Right ventricle myocardium inferior (tissue), 1 donor: ENCODE data around the gene CCDC85A. TPM values are rescaled to one million over a fixed set of nuclear protein-coding genes. Genes with fewer than 3 reads are reported as not detected.
A peak's percentile ranks its signal among the peaks of the same experiment; 100 is the strongest.
"Not testable (repeated sequence)": the region's sequence is repeated elsewhere in the genome, so short reads cannot be mapped to it uniquely, and the experiment has no call there.

Experiments
- ATAC-seq: fragments of 200-7000 bp; cut with Tn5 transposase; one replicate; pipeline ENCODE4 v1.9.1; 2020; ENCODE audit warnings: mild to moderate bottlenecking, moderate library complexity
- DNase-seq: peaks from one replicate; pipeline ENCODE4 v3.0.0; 2021; ENCODE audit errors: missing footprints
- intact Hi-C: fragments of 100-400 bp; cut with DNase I; formaldehyde crosslinking; loops from one replicate; pipeline ENCODE4 v1.11.0; 2022
- long read RNA-seq: library from polyadenylated mRNA; unstranded; transcript quantifications from one replicate; pipeline ENCODE4 v2.0.0, GENCODE V29; 2021
- total RNA-seq: library from RNA; stranded (reverse); fragmentation: NEBNext Ultra II Directional; extraction: Animal tissue kit (Norgen Biotek cat#: 25700); gene quantifications from one replicate; pipeline ENCODE4 v1.2.1, GENCODE V29; 2021
- donor health status: DM: no; HTN: yes; CAD: no; lungs with severe emphysema.

CCDC85A gene
- 5.3 TPM for total RNA-seq
- long read RNA-seq, partial matches to known transcripts, result 0 of 9 reads
- long read RNA-seq, other reads (novel, unspliced or antisense), result 9 of 9 reads

DNA sequence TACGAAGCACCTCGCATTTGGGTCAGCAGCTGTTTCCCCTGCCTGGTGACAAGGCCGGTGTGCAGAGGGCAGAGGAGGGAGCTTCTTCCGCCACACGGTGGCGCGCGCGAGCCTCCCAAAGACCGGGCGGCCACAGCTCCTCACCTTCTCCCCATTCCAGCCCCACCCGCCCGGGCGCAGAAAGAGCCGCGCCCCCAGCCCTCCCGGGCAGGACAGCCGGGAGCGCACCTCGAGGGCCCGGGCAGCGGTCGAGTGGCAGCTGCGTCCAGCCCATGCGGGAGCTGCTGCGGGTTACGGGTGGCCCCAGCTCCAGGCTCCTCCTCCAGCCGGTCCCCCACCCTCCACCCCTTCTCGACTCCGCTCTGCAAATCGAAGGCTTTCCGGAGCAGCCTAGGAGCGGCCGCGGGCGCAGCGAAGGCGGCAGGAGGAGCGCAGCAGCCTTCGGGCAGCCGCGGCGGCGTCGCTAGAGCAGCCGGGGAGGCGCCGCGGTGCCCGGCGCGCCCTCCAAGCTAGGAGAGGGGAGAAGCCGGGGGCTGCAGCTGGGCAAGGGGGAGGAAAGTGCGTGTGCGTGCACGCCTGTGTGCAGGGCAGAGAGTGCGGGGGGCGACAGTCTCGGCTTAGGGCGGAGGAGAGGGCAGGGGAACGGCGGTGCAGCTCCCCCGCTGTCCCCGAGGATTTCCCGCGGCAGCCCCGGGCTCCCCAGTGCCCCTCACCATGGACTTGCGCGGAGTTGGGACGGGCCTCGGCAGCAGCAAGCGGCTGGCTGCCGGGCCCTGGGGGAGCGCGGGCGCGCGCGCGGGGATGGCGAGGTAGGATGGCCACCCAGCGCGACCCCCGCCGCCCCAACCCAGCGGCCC lies at the start of gene CCDC85A:
CCDC85A (plus strand) TSS at position 348 of the 857 bp plus-strand sequence. CDS start 635 bp downstream, outside the sequence.
- DNase-seq (peak; percentile 87), ATAC-seq (peak; percentile 95)
- intact Hi-C loops, result loop anchor here (2.0 to 5.0 kb wide), 3 partner anchors 565 to 1333 kb away; no protein-coding TSS in a partner anchor

DNA sequence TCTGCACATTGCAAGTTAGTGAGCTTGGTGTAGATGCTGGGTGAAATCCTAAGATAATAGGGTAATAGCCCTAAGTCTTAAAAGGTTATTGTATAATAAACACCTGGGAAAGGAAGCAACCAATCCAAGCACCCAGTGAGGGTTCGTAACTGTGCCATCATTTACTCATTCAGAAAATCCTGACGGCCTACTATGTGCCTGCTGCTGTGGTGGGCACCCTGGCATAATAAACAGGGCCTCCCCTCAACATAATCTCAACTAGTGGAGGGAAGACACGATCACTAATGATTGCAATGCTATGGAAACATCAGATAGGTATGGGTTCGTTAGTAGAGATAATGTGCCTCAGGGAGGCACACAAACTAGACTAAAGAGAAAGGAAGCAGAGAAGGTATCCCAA lies 48.9 kb upstream of the CCDC85A start:
- DNase-seq, result no peak
- ATAC-seq, result no peak
- intact Hi-C loops, result no loop called here

DNA sequence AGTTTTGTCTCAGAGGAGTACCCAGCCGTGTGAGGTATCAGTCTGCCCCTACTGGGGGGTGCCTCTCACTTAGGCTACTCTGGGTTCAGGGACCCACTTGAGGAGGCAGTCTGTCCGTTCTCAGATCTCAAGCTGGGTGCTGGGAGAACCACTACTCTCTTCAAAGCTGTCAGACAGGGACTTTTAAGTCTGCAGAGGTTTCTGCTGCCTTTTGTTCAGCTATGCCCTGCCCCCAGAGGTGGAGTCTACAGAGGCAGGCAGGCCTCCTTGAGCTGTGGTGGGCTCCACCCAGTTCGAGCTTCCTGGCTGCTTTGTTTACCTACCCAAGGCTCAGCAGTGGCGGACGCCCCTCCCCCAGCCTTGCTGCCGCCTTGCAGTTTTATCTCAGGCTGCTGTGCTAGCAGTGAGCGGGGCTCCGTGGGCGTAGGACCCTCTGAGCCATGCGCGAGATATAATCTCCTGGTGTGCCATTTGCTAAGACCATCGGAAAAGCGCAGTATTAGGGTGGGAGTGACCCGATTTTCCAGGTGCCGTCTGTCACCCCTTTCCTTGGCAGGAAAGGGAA lies 41.2 kb upstream of the CCDC85A start:
- intact Hi-C loops, ATAC-seq, DNase-seq: not testable (repeated sequence)

DNA sequence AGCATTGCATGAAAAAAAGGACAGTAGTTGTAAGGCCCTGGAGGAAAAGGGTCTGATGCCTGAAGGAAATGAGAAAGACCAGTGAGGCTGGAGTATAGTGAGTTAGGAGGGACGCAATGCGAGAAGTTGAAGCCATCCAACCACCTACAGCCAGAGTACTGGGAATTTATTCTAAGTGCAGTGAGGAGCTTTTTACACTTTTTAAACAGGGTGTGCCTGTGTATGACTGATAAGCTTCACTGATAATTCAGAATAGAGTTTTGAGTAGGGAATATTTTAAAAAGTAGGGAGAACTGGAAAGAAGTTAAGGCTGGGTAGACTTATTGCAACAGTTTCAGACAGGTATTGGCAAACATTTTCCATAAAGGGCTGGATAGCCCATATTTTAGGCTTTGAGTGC lies 35.9 kb upstream of the CCDC85A start:
- intact Hi-C loops, result no loop called here
- ATAC-seq, result no peak

DNA sequence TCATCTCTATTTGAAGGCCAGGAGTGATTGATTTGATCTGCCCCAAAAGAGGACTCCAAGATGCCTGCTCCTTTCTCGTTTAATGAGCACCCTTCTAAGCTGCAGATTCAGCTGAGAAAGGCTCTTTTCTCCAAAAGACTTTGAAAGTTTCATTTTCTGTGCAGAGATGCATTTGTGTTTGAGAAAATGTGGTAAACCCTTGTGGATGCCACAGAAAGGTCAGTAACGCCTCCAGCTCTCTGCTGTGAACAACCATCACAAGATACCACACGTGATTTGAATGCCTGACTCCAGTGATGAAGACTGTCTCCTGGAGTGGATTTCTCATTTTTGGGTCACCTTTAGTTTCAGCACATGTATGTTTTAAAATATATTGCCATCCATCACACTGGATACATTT lies 35.0 kb upstream of the CCDC85A start:
- ATAC-seq (no peak), DNase-seq (no peak)
- intact Hi-C loops, result no loop called here

More for the DNA sequence above, 35.9 kb upstream of the CCDC85A start:
- DNase-seq, result no peak

DNA sequence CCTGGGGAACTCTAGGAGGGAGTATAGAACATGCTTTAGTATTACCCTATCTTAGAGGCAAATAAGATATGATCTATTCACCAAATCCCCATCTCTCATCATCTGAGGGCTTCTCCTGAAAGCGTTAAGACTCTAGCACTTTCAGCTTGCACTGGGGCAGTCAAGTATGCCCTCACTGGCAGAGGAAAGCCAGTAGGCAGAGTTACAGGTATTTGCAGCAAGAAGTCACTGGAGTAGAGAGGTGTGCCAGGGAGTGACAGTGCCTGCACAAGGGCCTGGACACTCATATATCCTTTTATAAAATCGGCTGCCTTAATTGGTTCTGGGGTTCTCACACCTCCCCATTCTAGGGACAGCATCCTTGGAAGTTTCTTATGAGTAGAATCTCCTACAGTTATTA lies 31.9 kb upstream of the CCDC85A start:
- no peak for ATAC-seq
- intact Hi-C loops, result no loop called here
- DNase-seq, result no peak

DNA sequence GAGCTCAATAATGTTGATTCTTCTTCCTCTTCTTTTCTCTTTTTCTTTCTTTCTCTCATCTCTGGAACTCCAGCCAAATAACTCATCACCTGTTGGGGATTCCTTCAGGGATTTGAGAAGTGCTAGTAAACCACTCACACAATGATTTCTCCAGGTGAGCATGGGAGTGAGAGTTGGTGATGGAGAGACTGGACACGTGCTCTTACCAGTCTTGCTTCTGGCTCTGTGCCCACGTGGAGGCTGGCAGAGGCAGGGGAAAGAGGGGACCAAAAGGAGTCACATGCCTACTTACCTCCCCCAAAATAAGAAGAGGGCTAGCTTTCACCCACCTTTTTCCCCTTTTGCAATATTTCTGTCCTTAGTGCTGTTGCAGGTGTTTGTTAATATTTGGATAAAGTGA lies 28.6 kb upstream of the CCDC85A start:
- ATAC-seq, result no peak
- intact Hi-C loops, result no loop called here
- DNase-seq, result no peak

DNA sequence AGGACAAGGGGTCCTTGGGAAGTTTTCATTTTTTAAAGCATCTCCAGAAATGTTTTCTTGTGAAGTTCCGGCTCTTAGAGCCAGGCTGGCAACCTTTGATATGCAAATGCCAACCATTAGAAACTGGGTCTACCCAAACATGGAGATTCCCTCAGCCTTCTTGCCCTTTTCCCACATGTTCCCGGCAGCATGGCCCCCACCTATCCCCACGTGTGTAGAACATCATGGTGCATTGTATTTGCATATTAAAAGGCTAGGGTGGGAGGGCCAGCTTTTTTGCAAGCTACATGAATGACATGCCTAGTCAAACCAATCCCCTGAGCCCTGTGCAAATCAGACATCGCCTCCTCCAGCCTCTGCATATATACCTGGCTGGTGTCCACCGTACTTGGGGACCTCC lies 23.9 kb upstream of the CCDC85A start:
- intact Hi-C loops, ATAC-seq: not testable (repeated sequence)

DNA sequence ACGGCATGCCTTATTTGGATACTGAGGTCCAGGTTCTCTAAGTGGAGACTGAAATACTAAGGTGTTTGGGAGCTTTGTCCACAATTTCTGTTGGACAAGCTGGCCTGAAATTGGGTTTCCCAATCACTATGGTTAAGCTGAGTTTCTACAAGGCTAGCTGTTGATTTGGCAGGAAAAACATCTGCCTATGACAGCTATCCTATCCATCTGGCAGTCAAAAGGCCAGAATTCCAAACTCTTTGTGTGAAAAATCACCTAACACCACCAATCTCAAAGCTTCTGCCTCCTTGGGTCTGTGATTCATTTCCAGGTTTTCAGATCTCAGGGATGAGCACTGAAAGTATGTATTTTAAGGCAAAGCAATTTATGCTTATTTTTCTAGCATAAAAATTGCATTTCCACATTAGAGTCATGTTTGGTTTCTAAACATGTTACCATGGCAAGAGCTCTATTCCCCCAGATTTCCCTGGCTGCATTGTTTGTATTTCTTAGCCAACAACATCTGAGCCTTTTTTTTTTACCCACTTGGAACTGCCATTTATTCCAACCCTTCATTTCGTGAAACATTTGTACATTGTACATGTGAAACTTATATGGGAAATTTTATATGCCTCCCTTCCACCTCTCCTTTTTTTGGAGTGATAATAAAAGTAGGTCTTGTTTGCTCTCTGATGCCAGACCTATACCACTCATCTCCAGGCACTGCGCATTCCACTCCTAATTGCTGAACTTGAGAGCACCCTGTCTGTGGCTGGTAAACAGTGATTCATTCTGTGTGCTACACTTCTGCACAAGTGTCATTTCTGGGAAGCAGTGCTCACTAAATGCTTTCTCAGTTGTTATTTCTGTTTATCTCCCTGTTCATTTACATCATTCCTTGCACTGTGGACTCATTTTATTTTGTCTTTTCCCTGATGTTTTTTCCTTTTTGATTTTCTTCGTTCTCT lies 15.9 kb upstream of the CCDC85A start:
- DNase-seq (no peak), ATAC-seq (no peak)
- intact Hi-C loops, result no loop called here

More for the DNA sequence above, 23.9 kb upstream of the CCDC85A start:
- not testable (repeated sequence) for DNase-seq

DNA sequence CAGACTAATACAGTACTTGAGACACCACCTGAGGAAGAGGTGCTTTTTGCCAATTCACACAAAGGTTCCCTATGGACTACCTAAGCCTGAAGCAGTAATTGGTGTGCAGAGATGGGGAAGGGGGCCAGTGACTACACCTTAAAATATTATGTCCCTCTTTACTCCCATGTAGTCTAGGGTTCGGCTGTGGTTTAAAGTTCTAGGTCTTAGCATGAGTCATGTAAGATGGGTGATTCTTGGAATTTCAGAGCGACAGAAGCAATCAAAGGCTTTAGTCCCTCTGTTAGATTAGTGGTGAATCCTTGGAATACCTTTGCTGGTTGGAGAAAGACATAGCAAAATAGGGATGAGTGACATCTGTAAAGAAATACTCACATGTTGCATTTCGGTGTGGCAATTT lies 14.3 kb upstream of the CCDC85A start:
- intact Hi-C loops, result no loop called here
- ATAC-seq, result no peak

DNA sequence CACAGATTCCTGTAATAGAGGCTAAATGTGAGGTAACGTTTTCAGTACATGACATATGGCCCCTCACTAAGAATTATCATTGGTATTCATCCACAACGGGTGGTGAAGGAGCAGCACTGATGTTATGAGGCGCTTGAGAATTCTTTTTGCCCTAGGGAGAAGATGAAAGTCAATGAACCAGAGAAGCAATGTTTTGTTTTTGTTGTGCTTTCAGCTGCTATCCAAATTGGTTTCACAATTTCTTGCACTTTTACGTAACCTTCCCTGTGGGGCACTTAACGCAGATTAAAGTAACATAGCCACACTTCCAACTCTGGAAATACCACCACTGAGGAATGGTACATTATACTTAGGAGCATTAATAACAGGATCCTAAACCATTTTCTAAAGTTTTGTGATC lies 13.3 kb upstream of the CCDC85A start:
- intact Hi-C loops, result no loop called here
- ATAC-seq, result no peak
- no peak for DNase-seq

More for the DNA sequence above, 14.3 kb upstream of the CCDC85A start:
- DNase-seq, result no peak

DNA sequence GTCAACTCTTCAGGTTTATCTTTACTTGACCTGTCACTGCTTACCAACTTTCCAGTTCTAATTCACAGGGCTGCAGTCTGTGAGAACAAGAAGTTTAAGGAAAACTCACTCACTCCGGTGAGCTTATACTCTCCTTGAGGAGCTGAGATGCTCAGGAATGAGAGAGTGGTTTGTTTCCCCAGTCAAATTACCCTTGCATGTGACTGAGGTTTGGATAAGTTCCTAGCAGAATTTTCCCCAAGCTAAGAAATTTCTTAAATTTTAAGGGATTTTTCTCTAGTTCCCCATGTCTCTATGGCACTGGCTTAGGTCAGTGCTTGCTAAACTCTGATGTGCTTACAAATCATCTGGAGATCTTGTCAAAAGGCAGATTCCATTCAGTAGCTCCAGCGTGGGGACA lies 12.8 kb upstream of the CCDC85A start:
- intact Hi-C loops, result no loop called here
- DNase-seq (no peak), ATAC-seq (no peak)

DNA sequence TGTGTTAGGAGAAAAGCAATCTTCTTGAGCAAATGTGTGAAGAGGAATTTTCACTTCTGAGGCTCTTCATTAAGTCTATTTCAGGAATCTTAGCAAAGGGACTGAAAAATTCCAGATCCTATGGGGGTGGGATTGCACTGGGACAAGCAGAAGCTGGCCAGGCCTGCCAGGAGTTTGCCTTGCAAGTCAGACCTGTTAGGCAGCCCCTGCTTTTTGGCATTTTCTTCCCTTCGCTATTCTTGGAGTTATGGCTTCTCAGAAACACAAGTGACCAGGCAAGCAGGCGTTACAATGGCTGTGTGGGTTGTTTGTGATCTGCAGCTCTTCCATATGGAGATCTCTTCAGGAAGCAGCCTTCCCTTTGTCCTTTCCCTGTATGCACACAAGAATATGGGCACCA lies 8.0 kb upstream of the CCDC85A start:
- DNase-seq, result no peak
- intact Hi-C loops, result no loop called here
- no peak for ATAC-seq

DNA sequence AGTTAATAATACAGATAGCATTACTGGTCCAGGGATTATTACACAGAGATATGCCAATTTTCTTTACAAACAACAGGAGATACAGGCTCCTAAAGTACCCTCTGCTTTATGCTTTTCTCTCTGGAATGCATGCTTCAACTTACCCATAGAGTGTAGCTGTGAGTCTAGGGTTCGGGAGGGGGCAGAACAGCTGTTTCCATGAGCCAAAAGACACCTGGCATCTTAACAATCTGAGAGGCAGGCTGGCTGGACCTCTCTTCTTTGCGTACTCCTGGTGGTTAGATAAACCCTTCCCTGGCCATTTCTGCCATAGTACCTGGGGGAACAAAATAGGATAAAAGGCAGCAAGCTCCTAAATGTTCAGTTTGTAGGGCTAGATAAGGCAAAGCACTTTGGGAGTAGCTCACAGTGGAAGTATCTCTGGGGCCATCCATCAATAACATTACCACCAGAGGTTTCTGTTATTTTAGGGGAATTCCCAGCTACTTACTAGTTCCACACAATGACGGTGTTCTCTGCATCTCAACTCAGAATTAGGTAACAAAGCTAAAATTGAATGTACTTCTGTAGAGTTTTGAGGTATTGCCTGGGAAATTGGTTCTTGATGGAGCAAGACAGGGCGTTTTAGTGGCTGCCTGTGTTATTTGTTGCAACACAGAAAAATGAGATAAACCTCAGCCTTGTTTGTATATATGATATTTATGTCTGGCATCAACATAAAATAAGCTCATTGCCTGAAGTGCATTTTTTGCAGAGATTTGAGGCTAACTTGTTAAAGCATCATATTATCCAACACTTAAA lies 6.2 kb upstream of the CCDC85A start:
- intact Hi-C loops, result no loop called here
- no peak for DNase-seq
- ATAC-seq, result no peak

DNA sequence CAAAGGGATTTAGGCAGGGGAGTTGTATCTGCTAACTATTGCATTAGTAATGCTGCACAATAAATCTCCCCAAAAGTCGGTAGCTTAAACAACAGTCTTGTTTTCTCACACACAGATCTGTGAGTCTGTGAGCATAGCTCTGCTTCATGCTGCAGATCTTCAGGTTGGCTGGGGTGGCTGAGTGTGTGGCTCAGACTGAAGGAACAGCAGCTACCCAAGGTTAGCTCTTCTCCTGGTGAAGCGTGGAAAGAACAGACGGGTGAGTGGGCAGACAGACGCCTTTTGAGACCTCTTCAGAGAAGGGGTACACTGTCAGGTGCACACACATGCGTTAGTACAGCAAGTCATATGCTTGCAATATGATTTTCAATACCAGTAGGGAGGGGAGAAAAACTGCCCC lies 3.9 kb upstream of the CCDC85A start:
- no peak for DNase-seq
- no peak for ATAC-seq
- intact Hi-C loops, result loop anchor here (5.0 kb wide), 2 partner anchors 1317 to 1337 kb away; no protein-coding TSS in a partner anchor

DNA sequence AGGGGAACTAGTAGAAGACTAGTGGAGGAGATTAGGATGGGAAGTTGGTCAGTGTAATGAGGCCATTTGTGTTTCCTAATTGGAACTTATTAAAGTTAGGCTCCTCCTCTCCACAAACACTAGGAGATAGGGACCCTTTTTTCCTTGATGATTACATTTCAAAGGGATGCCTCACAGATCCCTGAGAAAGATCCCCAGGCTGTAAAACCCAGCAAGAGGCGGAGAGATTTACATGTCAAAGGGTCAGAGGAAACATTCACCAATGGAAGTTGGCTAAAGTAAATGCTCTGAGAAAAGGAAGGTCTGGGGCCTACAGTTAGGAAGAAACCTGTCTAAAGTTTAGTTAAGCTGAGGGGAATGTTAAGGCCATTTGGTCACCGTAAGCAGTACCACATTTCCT lies 1.4 kb upstream of the CCDC85A start:
- ATAC-seq (no peak), DNase-seq (no peak)
- intact Hi-C loops, result loop anchor here (5.0 kb wide), 2 partner anchors 1315 to 1335 kb away; no protein-coding TSS in a partner anchor

DNA sequence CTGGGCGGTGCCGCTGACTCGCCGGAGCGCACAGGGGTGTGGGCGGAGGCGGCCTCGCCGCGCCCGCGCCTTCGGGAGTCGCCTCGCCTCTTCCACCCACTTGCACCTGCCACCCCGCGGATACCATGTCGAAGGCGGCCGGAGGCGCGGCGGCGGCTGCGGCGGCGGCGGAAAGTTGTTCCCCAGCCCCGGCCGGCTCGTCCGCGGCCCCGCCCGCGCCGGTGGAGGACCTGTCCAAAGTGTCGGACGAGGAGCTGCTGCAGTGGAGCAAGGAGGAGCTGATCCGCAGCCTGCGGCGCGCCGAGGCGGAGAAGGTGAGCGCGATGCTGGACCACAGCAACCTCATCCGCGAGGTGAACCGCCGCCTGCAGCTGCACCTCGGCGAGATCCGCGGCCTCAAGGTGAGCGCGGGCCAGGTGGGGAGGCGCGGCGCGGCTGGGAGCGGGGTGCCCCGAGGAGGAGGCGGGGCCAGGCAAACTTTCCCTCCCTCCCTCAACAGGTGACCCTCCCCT lies 766 bp downstream of the CCDC85A start:
- intact Hi-C loops, result loop anchor here (1.0 to 5.0 kb wide), 4 partner anchors 131 to 1333 kb away; no protein-coding TSS in a partner anchor
- ATAC-seq (no peak), DNase-seq (no peak)

DNA sequence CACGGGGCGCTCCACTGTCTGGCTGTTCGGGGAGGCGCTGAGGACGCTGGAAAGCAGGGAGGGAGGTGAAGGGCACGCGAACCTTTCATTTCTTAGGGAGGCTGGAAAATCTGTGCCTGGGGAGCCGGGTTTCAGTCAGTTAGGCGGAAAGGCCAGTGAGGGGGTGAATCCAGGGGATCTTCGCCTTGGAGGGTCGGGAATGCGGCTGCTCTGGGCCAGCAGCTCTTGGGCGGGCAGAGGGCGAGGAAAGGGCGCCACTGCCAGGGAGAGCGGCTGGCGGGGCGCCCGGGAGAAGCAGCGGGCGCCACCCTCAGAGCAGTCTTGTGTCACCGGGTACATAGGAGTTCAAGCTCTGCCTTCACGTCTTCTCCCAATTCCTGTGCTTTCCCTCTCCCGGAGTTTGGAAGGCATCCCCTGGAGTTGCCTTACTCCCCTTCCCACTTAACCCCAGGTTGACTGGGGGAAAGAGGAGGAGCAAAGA lies 1.4 kb downstream of the CCDC85A start:
- intact Hi-C loops, result loop anchor here (1.0 to 2.0 kb wide), 2 partner anchors 130 to 564 kb away; no protein-coding TSS in a partner anchor
- DNase-seq (peak; percentile 66), ATAC-seq (peak; percentile 52)
